GM12878 (cell line): Measurements from ENCODE around the gene TLE3. TPM values are rescaled to one million over a fixed set of nuclear protein-coding genes. Genes with fewer than 3 reads are reported as not detected.

ENCODE experiments used
- ATAC-seq: fragments of 200-7000 bp; cut with Tn5 transposase; 3 replicates; pipeline ENCODE4 v1.9.1; 2020; ENCODE audit warnings: mild to moderate bottlenecking, moderate library complexity
- BruUV-seq: library from RNA; stranded (reverse); fragments of 400-500 nt; replicated peaks from 2 replicates; lab custom pipeline; 2021; lab: Mats Ljungman, UMichigan
- CTCF ChIA-PET: fragments of 300-600 bp; sonication (Branson Sonifier 250); formaldehyde crosslinking; extraction: SDS; loops from one replicate; lab custom pipeline; 2021; ENCODE audit warnings: inconsistent platforms; lab: Yijun Ruan, JAX
- POLR2A ChIA-PET: fragments of 350-600 bp; formaldehyde crosslinking; extraction: SDS; loops from one replicate; lab custom pipeline; 2021; ENCODE audit warnings: inconsistent platforms; lab: Charles Lee
- RAD21 ChIA-PET: fragments of 300-600 bp; sonication (Branson Sonifier 250); formaldehyde crosslinking; loops from one replicate; lab custom pipeline; 2023; ENCODE audit warnings: antibody characterized with exemption; ENCODE audit not compliant: unreplicated experiment; lab: Charles Lee
- SMC1A ChIA-PET: fragments of 300-600 bp; sonication (Branson Sonifier 250); formaldehyde crosslinking; loops from one replicate; lab custom pipeline; 2023; ENCODE audit not compliant: unreplicated experiment, uncharacterized antibody; lab: Charles Lee
- DNase-seq: peaks from one replicate; pipeline ENCODE4 v3.0.0-alpha.2; 2011; ENCODE audit warnings: low read depth, low spot score
- FAIRE-seq: peaks from 3 replicates; lab custom pipeline; 2011; peaks lifted over from hg19 to GRCh38; lab: Jason Lieb, UNC
- H2AFZ ChIP-seq: 2 replicates; pipeline ENCODE4 v1.6.0; 2011; ENCODE audit warnings: low read depth, low read length, control low read depth; ENCODE audit not compliant: control insufficient read depth
- H3K27ac ChIP-seq: 2 replicates; pipeline ENCODE4 v1.5.1; 2011; ENCODE audit warnings: control low read depth; ENCODE audit not compliant: control insufficient read depth, insufficient read depth
- H3K27me3 ChIP-seq, 2 experiments: replicated peaks in 1 of 2; 2 replicates each; pipeline versions ENCODE4 v1.6.0 to v1.6.1; 2011; ENCODE audit warnings: low read length in 1 of 2; ENCODE audit not compliant: control insufficient read depth in 2 of 2, insufficient read depth in 2 of 2
- H3K36me3 ChIP-seq, 2 experiments: 2 replicates each; pipeline ENCODE4 v1.5.1; 2011; ENCODE audit warnings: low read length in 1 of 2; ENCODE audit not compliant: control insufficient read depth in 2 of 2, insufficient read depth in 2 of 2
- H3K4me1 ChIP-seq: 2 replicates; pipeline ENCODE4 v1.6.1; 2011; ENCODE audit warnings: mild to moderate bottlenecking, low read length, moderate library complexity, mixed read lengths; ENCODE audit not compliant: control insufficient read depth, insufficient read depth
- H3K4me2 ChIP-seq: 2 replicates; pipeline ENCODE4 v1.6.0; 2011; ENCODE audit warnings: control low read depth; ENCODE audit not compliant: control insufficient read depth, insufficient read depth
- H3K4me3 ChIP-seq: fragments of 200-600 bp; sonication (generic); 2 replicates; pipeline ENCODE4 v1.5.1; 2016
- H3K79me2 ChIP-seq: 2 replicates; pipeline ENCODE4 v1.6.0; 2011; ENCODE audit warnings: low read length; ENCODE audit not compliant: control insufficient read depth, insufficient read depth
- H3K9ac ChIP-seq: 2 replicates; pipeline ENCODE4 v1.8.0; 2011; ENCODE audit warnings: low read length, control low read depth, mixed read lengths; ENCODE audit not compliant: control insufficient read depth, insufficient read depth
- H3K9me3 ChIP-seq: replicated peaks from 3 replicates; pipeline ENCODE4 v1.5.1; 2011; ENCODE audit warnings: mild to moderate bottlenecking, low read length; ENCODE audit not compliant: control insufficient read depth, insufficient read depth
- H4K20me1 ChIP-seq: 2 replicates; pipeline ENCODE4 v1.6.0; 2011; ENCODE audit not compliant: control insufficient read depth, insufficient read depth
- IKZF2 ChIP-seq, 2 experiments: fragments of 450-650 bp; IDR thresholded peaks; 2 replicates each; pipeline ENCODE4 v1.6.1; 2017; ENCODE audit warnings: mild to moderate bottlenecking in 2 of 2, moderate library complexity in 2 of 2
- MEF2B ChIP-seq: fragments of 450-650 bp; IDR thresholded peaks from 2 replicates; pipeline ENCODE4 v1.6.1; 2018; ENCODE audit warnings: mild to moderate bottlenecking, moderate library complexity; ENCODE audit not compliant: partially characterized antibody, poor library complexity, severe bottlenecking
- NR2F1 ChIP-seq: fragments of 450-650 bp; conservative IDR thresholded peaks from 2 replicates; pipeline ENCODE4 v1.6.1; 2017; ENCODE audit warnings: mild to moderate bottlenecking
- ZNF207 ChIP-seq: fragments of 450-650 bp; IDR thresholded peaks from 2 replicates; pipeline ENCODE4 v1.6.1; 2014; ENCODE audit warnings: antibody characterized with exemption, mild to moderate bottlenecking, borderline replicate concordance
- WGBS: methylation state at CpG from one replicate; pipeline ENCODE4 v1.1.6; 2016; ENCODE audit warnings: low lambda C conversion rate; ENCODE audit not compliant: insufficient replicate concordance, insufficient coverage; ENCODE audit errors: missing lambda C conversion rate; 5-methylcytosine and 5-hydroxymethylcytosine counted together
- in situ Hi-C: fragments of 300-500 bp; cut with MboI; formaldehyde crosslinking; loops from 9 replicates; pipeline ENCODE4 v1.14.3; 2018; ENCODE audit warnings: mixed read lengths
- intact Hi-C: fragments of 100-400 bp; cut with micrococcal nuclease; formaldehyde crosslinking; loops from one replicate; pipeline ENCODE4 v1.14.2; 2022; ENCODE audit not compliant: unreplicated experiment
- polyA plus RNA-seq, 11 experiments: library from polyadenylated mRNA; depleted of rRNA in 4 of 11; unstranded in 6 of 11; stranded (reverse) in 5 of 11; fragments of >200 nt; fragmentation: Nextera tagmentation in 4 of 11; fragmentation: Illumina TruSeq in 1 of 11; extraction: Ambion mirVana in 4 of 11; extraction: Trizol in 1 of 11; gene quantifications; 1 replicate in 1 of 11; 2 replicates in 10 of 11; pipeline versions ENCODE4 v1.2.1 to v1.2.3, GENCODE V29; 2011 to 2016; ENCODE audit warnings: inconsistent platforms in 2 of 11, missing spikeins in 2 of 11, low read depth in 1 of 11
- total RNA-seq, 4 experiments: library from RNA; depleted of rRNA in 3 of 4; stranded (reverse); fragments of >200 nt in 3 of 4; fragmentation: Illumina TruSeq in 1 of 4; extraction: Trizol in 1 of 4; gene quantifications; 2 replicates each; pipeline versions ENCODE4 v1.2.1 to v1.2.3, GENCODE V29; 2013 to 2021
- TF ChIP-seq, protein P1 (sequence below): fragments of 450-650 bp; IDR thresholded peaks from 2 replicates; pipeline ENCODE4 v1.6.1; 2017; ENCODE audit warnings: low read depth, mild to moderate bottlenecking, moderate library complexity
- TF ChIP-seq, protein P2 (sequence below), 3 experiments: IDR thresholded peaks in 2 of 3; conservative IDR thresholded peaks in 1 of 3; 2 replicates each; pipeline ENCODE4 v1.5.1; 2011; ENCODE audit warnings: low read depth in 3 of 3, low read length in 3 of 3, mild to moderate bottlenecking in 3 of 3, control low read depth in 2 of 3, moderate library complexity in 2 of 3, inconsistent platforms in 1 of 3, mixed read lengths in 1 of 3; ENCODE audit not compliant: control insufficient read depth in 2 of 3, insufficient read depth in 1 of 3; ENCODE audit errors: extremely low read depth in 1 of 3

TLE3 gene
- total and polyA plus RNA-seq, 10 of the 15 experiments (the other 5 are each of a cell fraction or from before 2014, with no cell fraction given): 1.2 to 65.5 (median 9.7) TPM

DNA sequence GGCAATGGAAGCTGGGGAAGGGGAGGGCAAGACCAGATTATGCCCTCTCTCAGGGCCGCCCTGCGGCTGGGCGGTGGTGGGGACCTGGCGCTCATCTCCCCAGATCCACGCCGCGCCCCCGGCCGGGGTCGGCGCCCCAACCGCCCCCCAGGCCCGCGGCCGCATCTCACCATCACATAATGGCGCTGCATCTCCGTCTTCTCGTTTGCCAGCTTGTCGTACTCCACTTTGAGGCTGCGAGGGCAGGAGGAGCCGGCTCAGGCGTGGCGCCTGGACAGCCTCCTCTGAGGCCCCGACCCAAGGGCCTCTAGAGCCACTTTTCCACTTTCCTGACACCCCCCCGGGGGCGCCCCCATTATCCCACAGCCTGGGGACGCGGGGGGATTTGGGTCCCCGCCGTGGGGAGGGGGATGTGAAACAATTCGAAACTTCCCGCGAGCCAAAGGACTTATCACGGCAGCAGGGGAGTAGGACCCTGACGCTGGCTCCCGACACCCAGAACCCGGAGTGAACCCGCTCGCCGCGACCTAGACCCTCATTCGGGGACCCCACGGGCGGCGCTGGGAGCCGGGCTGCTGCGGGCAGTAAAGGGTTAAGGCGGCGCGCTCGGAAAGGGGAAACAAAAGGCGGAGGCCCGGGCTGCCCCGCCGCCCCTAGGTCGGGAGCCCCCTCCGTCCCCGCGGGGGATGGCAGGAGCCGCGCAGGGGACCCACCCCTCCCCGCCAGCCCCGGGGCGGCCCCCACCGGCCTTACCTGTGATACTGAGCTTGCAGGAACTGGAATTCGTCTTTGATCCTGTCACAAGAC is 2.1 kb downstream of the TLE3 start:
- intact Hi-C loops: loop anchor here (2.0 to 5.0 kb wide), 8 partner anchors 47 to 618 kb away; no protein-coding TSS in a partner anchor
- peak overlapping the region; percentile 68 for H3K9ac ChIP-seq
- ATAC-seq: peak; percentile 18
- CTCF ChIA-PET: interaction anchor here (0.9 to 4.2 kb wide), 6 partner anchors 59 to 119 kb away, joined by 3 to 23 read pairs (median 6); no protein-coding TSS in a partner anchor
- H3K36me3 ChIP-seq: peaks cover 0 to 17% of the 10 kb centered on the region in 2 experiments; a peak in 2 of 4 replicates
- POLR2A ChIA-PET: interaction anchor here (0.6 to 3.5 kb wide), 3 partner anchors 45 to 637 kb away, joined by 3 to 17 read pairs (median 4); no protein-coding TSS in a partner anchor
- peaks cover 8% of the 10 kb centered on the region; the same call in 1 of the 2 replicates for H4K20me1 ChIP-seq
- in situ Hi-C loops: no loop called here
- peak overlapping the region; percentile 77 for H3K4me2 ChIP-seq
- peaks cover 25% of the 10 kb centered on the region for H3K4me1 ChIP-seq
- SMC1A ChIA-PET: interaction anchor here (0.6 to 2.2 kb wide), 9 partner anchors 15 to 119 kb away, joined by 3 to 12 read pairs (median 6); no protein-coding TSS in a partner anchor
- TF ChIP-seq, protein P1, sequence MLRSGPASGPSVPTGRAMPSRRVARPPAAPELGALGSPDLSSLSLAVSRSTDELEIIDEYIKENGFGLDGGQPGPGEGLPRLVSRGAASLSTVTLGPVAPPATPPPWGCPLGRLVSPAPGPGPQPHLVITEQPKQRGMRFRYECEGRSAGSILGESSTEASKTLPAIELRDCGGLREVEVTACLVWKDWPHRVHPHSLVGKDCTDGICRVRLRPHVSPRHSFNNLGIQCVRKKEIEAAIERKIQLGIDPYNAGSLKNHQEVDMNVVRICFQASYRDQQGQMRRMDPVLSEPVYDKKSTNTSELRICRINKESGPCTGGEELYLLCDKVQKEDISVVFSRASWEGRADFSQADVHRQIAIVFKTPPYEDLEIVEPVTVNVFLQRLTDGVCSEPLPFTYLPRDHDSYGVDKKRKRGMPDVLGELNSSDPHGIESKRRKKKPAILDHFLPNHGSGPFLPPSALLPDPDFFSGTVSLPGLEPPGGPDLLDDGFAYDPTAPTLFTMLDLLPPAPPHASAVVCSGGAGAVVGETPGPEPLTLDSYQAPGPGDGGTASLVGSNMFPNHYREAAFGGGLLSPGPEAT: 0 out of 2 replicates have a peak, but pooled peaks have one; percentile 1
- TF ChIP-seq, protein P2, sequence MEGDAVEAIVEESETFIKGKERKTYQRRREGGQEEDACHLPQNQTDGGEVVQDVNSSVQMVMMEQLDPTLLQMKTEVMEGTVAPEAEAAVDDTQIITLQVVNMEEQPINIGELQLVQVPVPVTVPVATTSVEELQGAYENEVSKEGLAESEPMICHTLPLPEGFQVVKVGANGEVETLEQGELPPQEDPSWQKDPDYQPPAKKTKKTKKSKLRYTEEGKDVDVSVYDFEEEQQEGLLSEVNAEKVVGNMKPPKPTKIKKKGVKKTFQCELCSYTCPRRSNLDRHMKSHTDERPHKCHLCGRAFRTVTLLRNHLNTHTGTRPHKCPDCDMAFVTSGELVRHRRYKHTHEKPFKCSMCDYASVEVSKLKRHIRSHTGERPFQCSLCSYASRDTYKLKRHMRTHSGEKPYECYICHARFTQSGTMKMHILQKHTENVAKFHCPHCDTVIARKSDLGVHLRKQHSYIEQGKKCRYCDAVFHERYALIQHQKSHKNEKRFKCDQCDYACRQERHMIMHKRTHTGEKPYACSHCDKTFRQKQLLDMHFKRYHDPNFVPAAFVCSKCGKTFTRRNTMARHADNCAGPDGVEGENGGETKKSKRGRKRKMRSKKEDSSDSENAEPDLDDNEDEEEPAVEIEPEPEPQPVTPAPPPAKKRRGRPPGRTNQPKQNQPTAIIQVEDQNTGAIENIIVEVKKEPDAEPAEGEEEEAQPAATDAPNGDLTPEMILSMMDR (IDR thresholded peaks at IDR 0.05 in 2 of 3, conservative IDR thresholded peaks at IDR 0.05 in 1 of 3; ENCODE audit: control insufficient read depth in 2 of 3, extremely low read depth in 1 of 3, insufficient read depth in 1 of 3, low read depth in 3 of 3, low read length in 3 of 3): peak; percentile 8 to 23 (median 8); a peak in 3 of 6 replicates
- peak; percentile 18 for TF ChIP-seq MEF2B
- TF ChIP-seq IKZF2 (IDR thresholded peaks at IDR 0.05): no peak
- 0 out of 2 replicates have a peak, but pooled peaks have one; percentile 19 for TF ChIP-seq NR2F1
- no peak for TF ChIP-seq ZNF207
- TF ChIP-seq, all 136 proteins: peak for 4
- 1% methylated on average over 52 of the region's 66 CpGs for whole genome bisulfite sequencing
- DNase-seq (no peak), FAIRE-seq (no peak)
- H3K79me2 ChIP-seq: peaks cover 53% of the 10 kb centered on the region
- peak overlapping the region; percentile 97 for H3K4me3 ChIP-seq
- peak overlapping the region; percentile 57; the same call in 1 of the 2 replicates for H2AFZ ChIP-seq
- H3K27me3 ChIP-seq: peaks cover 0 to 3% of the 10 kb centered on the region in 2 experiments; a peak in 1 of 4 replicates
- RAD21 ChIA-PET: interaction anchor here (0.9 to 5.3 kb wide), 10 partner anchors 44 to 426 kb away, joined by 3 to 31 read pairs (median 4); no protein-coding TSS in a partner anchor
- H3K9me3 ChIP-seq: no peaks in the 10 kb centered on the region
- no TSS peak for BruUV-seq
- H3K27ac ChIP-seq: peak overlapping the region; percentile 40; the same call in 1 of the 2 replicates
